Inflammatory macrophage treated with lipopolysaccharide for 1 hour (primary cell): ENCODE results near the gene PRR22.
"Not testable (repeated sequence)": the region's sequence is repeated elsewhere in the genome, so short reads cannot be mapped to it uniquely, and the experiment has no call there.

Experiments
- DNase-seq, 2 donors: peaks; one replicate each; pipeline ENCODE4 v3.0.0-alpha.2; 2020 to 2022

Gene PRR22

DNA sequence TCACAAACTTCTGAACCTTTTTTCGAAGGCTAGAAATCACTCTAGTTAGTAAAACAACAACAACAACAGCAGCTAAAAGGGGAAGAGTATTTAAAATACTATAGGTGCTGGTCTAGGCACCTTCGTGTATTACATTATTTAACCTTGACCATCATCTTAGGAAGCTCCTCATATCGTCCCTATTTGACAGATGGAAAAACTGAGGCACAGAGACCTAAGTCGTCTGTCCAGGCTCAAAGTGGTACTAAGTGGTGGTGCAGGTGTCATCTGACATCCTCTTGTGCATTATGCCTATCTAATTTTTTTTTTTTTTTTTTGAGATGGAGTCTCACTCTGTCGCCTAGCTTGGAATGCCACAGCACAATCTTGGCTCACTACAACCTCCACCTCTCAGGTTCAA is 35.0 kb downstream of the PRR22 start:
- no peak for DNase-seq

DNA sequence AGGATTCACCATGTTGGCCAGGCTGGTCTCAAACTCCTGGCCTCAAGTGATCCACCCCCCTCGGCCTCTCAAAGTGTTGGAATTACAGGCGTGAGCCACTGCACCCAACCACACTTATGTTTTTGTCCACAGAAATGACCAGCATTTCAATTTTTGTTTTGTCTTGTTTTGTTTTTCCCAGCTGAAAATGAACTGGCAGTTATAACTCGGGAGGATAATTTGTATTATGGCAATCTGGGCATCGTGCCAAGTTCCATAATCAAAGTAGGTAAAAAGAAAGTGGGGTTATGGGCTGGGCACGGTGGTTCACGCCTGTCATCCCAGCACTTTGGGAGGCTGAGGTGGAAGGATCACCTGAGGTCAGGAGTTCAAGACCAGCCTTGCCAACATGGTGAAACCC is 35.6 kb downstream of the PRR22 start:
- not testable (repeated sequence) for DNase-seq

DNA sequence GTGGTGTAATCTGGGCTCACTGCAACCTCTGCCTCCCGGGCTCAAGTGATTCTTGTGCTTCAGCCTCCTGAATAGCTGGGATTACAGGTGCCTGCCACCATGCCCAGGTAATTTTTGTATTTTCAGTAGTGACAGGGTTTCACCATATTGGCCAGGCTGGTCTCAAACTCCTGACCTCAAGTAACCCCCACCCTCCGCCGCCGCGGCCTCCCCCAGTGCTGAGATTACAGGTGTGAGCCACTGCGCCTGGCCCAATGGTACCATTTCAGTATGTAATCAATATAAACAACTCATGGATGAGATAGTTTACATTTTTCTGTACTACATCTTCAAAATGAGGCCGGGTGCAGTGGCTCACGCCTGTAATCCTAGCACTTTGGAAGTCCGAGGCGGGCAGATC is 39.5 kb downstream of the PRR22 start:
- not testable (repeated sequence) for DNase-seq

DNA sequence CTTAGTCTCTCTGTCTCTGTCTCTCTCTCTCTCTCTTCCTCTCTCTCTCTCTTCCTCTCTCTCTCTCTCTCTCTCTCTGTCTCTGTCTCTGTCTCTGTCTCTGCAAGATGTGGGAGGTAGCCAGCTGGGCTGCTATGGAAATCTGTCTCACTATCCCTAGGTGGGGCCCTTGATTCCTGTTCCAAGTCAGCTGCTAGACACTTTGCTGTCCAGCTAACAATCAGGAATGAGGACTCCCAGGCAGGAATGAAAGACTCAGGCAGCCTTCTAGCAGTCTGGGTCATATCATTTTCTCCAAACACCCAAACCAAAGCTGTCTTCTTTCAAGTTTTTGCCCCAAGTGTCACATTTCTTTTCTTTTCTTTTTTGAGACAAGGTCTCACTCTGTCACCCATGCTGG is 40.9 kb downstream of the PRR22 start:
- no peak for DNase-seq

DNA sequence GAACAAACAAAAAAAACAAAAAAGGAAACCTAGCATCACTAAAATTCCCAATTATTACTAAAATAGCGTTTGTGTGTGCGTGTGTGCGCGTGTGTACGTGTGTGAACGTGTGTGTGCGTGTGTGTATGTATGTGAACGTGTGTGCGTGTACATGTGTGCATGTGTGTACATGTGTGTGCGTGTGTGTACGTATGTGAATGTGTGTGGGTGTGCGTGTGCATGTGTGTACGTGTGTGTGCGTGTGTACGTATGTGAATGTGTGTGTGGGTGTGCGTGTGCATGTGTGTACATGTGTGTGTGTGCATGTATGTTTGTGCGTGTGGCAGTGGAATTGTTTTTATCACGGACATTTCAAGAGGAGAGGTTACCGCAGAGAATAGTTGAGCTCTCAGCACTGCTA is 42.5 kb downstream of the PRR22 start:
- DNase-seq: no peak

DNA sequence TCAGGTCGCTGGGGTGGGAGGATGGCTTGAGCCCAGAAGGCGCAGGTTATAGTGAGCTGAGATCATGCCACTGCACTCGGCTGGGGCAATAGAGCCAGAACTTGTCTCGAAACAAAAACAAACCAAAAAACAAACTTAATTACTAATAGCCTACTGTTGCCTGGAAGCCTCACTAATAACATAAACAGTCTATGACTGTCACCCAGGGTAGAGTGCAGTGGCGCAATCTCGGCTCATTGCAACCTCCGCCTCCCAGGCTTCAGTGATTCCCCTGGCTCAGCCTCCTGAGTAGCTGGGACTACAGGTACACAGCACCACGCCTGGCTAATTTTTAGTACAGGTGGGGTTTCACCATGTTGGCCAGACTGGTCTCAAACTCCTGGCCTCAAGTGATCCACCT is 46.1 kb downstream of the PRR22 start:
- DNase-seq: no peak

DNA sequence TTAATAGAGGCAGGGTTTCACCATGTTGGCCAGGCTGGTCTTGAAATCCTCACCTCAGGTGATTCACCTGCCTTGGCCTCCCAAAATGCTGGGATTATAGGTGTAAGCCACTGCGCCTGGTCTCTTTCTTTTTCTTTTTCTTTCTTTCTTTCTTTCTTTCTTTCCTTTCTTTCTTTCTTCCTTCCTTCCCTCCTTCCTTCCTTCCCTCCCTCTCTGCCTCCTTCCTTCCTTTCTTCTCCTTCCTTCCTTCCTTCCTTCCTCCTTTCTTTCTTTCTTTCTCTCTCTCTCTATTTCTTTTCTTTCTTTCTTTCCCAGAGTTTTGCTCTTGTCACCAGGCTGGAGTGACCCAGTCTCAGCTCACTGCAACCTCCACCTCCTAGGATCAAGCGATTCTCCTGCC is 51.4 kb downstream of the PRR22 start:
- not testable (repeated sequence) for DNase-seq
